Measurements from ENCODE around the gene ZNF408.

ZNF408 gene

GRCh38 chr11:46727952-46728658 is 27.3 kb downstream of the ZNF408 start:
- no peak for DNase-seq (ENCODE audit: low read depth)

GRCh38 chr11:46728659-46729040 is 27.8 kb downstream of the ZNF408 start:
- no peak for DNase-seq (ENCODE audit: low read depth)

- DNase-seq (ENCODE audit: low read depth): no peak
Measured at GRCh38 chr11:46729110-46730027, 28.5 kb downstream of the ZNF408 start.

GRCh38 chr11:46731545-46731944 is 30.7 kb downstream of the ZNF408 start:
- DNase-seq (ENCODE audit: low read depth): no peak

GRCh38 chr11:46733234-46733633 is 32.4 kb downstream of the ZNF408 start:
- no peak for DNase-seq (ENCODE audit: low read depth)

- no peak for DNase-seq (ENCODE audit: low read depth)
Measured at GRCh38 chr11:46736146-46736545, 35.3 kb downstream of the ZNF408 start.

- DNase-seq (ENCODE audit: low read depth): no peak
Measured at GRCh38 chr11:46736615-46737014, 35.8 kb downstream of the ZNF408 start.

GRCh38 chr11:46737699-46738098 is 36.9 kb downstream of the ZNF408 start:
- no peak for DNase-seq (ENCODE audit: low read depth)

- no peak for DNase-seq (ENCODE audit: low read depth)
Measured at GRCh38 chr11:46738887-46739286, 38.1 kb downstream of the ZNF408 start.

GRCh38 chr11:46741600-46742484 is 41.0 kb downstream of the ZNF408 start:
- no peak for DNase-seq (ENCODE audit: low read depth)

- no peak for DNase-seq (ENCODE audit: low read depth)
Measured at GRCh38 chr11:46743043-46743442, 42.2 kb downstream of the ZNF408 start.

- no peak for DNase-seq (ENCODE audit: low read depth)
Measured at GRCh38 chr11:46743693-46744339, 43.0 kb downstream of the ZNF408 start.

GRCh38 chr11:46745328-46745727 is 44.5 kb downstream of the ZNF408 start:
- no peak for DNase-seq (ENCODE audit: low read depth)

- DNase-seq (ENCODE audit: low read depth): no peak
Measured at GRCh38 chr11:46745995-46746394, 45.2 kb downstream of the ZNF408 start.

GRCh38 chr11:46747150-46747549 is 46.3 kb downstream of the ZNF408 start:
- no peak for DNase-seq (ENCODE audit: low read depth)

All from activated gamma-delta T cell treated with anti-CD3 and anti-CD28 coated beads, Interleukin-2, amount 50 U/mL, for 16 hours (primary cell).